Mesenchymal stem cell (in vitro differentiated cells and primary cell): ENCODE measurements around the gene HSPB7.
A peak's percentile ranks its signal among the peaks of the same experiment; 100 is the strongest.
"Not testable (repeated sequence)": the region's sequence is repeated elsewhere in the genome, so short reads cannot be mapped to it uniquely, and the experiment has no call there.

ENCODE experiments used
- DNase-seq: peaks from one replicate; pipeline ENCODE4 v3.0.0-alpha.2; 2013
- H2AFZ ChIP-seq: one replicate; pipeline ENCODE4 v1.6.1; 2013; ENCODE audit warnings: low read depth, mild to moderate bottlenecking, control low read depth, inconsistent platforms, low read length, moderate library complexity
- H2AK5ac ChIP-seq: 2 replicates; pipeline ENCODE4 v1.6.1; 2013; ENCODE audit warnings: low read length, moderate library complexity, mild to moderate bottlenecking, inconsistent platforms; ENCODE audit not compliant: severe bottlenecking
- H2BK120ac ChIP-seq: one replicate; pipeline ENCODE4 v1.6.1; 2013; ENCODE audit warnings: low read depth, mild to moderate bottlenecking, inconsistent platforms, low read length, moderate library complexity
- H2BK12ac ChIP-seq, 2 experiments: one replicate each; pipeline ENCODE4 v1.6.1; 2013; ENCODE audit warnings: inconsistent platforms in 2 of 2, low read length in 2 of 2, mild to moderate bottlenecking in 2 of 2, moderate library complexity in 2 of 2, control low read depth in 1 of 2
- H2BK15ac ChIP-seq: one replicate; pipeline ENCODE4 v1.6.1; 2013; ENCODE audit warnings: mild to moderate bottlenecking, low read depth, inconsistent platforms; ENCODE audit not compliant: poor library complexity, severe bottlenecking
- H2BK5ac ChIP-seq: 2 replicates; pipeline ENCODE4 v1.6.1; 2013; ENCODE audit warnings: low read depth, mild to moderate bottlenecking, low read length, control low read depth, inconsistent platforms; ENCODE audit not compliant: poor library complexity, severe bottlenecking
- H3K14ac ChIP-seq, 2 experiments: one replicate each; pipeline ENCODE4 v1.6.1; 2013; ENCODE audit warnings: inconsistent platforms in 2 of 2, low read length in 2 of 2, control low read depth in 1 of 2, mild to moderate bottlenecking in 1 of 2, moderate library complexity in 1 of 2
- H3K18ac ChIP-seq, 2 experiments: one replicate each; pipeline ENCODE4 v1.6.1; 2013; ENCODE audit warnings: inconsistent platforms in 2 of 2, low read length in 2 of 2, control low read depth in 1 of 2, low read depth in 1 of 2, mild to moderate bottlenecking in 1 of 2
- H3K23ac ChIP-seq, 2 experiments: one replicate each; pipeline ENCODE4 v1.6.1; 2013; ENCODE audit warnings: inconsistent platforms in 2 of 2, low read length in 2 of 2, mild to moderate bottlenecking in 2 of 2, moderate library complexity in 2 of 2, control low read depth in 1 of 2
- H3K27ac ChIP-seq: 2 replicates; pipeline ENCODE4 v1.5.1; 2013; ENCODE audit warnings: mild to moderate bottlenecking, moderate library complexity, low read length, control low read depth, inconsistent platforms; ENCODE audit not compliant: poor library complexity, severe bottlenecking
- H3K27me3 ChIP-seq, 2 experiments: 2 replicates each; pipeline versions ENCODE4 v1.6.1 to v1.7.0; 2013; ENCODE audit warnings: low read length in 2 of 2, mild to moderate bottlenecking in 2 of 2, moderate library complexity in 2 of 2, control low read depth in 1 of 2, inconsistent platforms in 1 of 2; ENCODE audit not compliant: control insufficient read depth in 1 of 2, insufficient read depth in 1 of 2
- H3K36me3 ChIP-seq, 2 experiments: 2 replicates each; pipeline versions ENCODE4 v1.6.1 to v1.7.0; 2013; ENCODE audit warnings: low read length in 2 of 2, control low read depth in 1 of 2, inconsistent platforms in 1 of 2, low read depth in 1 of 2, mild to moderate bottlenecking in 1 of 2; ENCODE audit not compliant: insufficient read depth in 2 of 2, control insufficient read depth in 1 of 2
- H3K4ac ChIP-seq, 2 experiments: one replicate each; pipeline ENCODE4 v1.6.1; 2013; ENCODE audit warnings: inconsistent platforms in 2 of 2, low read length in 2 of 2, mild to moderate bottlenecking in 2 of 2, moderate library complexity in 2 of 2, control low read depth in 1 of 2, low read depth in 1 of 2
- H3K4me1 ChIP-seq: 2 replicates; pipeline ENCODE4 v1.6.1; 2013; ENCODE audit warnings: low read depth, low read length, control low read depth; ENCODE audit not compliant: control insufficient read depth, insufficient read depth
- H3K4me2 ChIP-seq: 2 replicates; pipeline ENCODE4 v1.6.1; 2013; ENCODE audit warnings: low read length, mild to moderate bottlenecking, inconsistent platforms; ENCODE audit not compliant: poor library complexity, severe bottlenecking
- H3K4me3 ChIP-seq, 2 experiments: 2 replicates each; pipeline versions ENCODE4 v1.5.1 to v1.7.0; 2013; ENCODE audit warnings: low read length in 2 of 2, mild to moderate bottlenecking in 2 of 2, control low read depth in 1 of 2, low read depth in 1 of 2; ENCODE audit not compliant: insufficient read depth in 1 of 2
- H3K79me1 ChIP-seq: replicated peaks from 2 replicates; pipeline ENCODE4 v1.6.1; 2013; ENCODE audit warnings: mild to moderate bottlenecking, control low read depth, low read length, inconsistent platforms; ENCODE audit not compliant: poor library complexity, severe bottlenecking
- H3K9ac ChIP-seq: 2 replicates; pipeline ENCODE4 v1.7.0; 2013; ENCODE audit warnings: mild to moderate bottlenecking, low read length, moderate library complexity
- H3K9me3 ChIP-seq: 2 replicates; pipeline ENCODE4 v1.7.0; 2013; ENCODE audit warnings: mild to moderate bottlenecking, low read length; ENCODE audit not compliant: control insufficient read depth
- H4K8ac ChIP-seq: one replicate; pipeline ENCODE4 v1.6.1; 2013; ENCODE audit warnings: inconsistent platforms, mild to moderate bottlenecking, low read length, moderate library complexity
- H4K91ac ChIP-seq: one replicate; pipeline ENCODE4 v1.6.1; 2013; ENCODE audit warnings: mild to moderate bottlenecking, low read length, inconsistent platforms
- WGBS: methylation state at CpG from one replicate; pipeline ENCODE4 v1.1.7; 2013; ENCODE audit warnings: mixed read lengths; 5-methylcytosine and 5-hydroxymethylcytosine counted together

HSPB7 gene

DNA sequence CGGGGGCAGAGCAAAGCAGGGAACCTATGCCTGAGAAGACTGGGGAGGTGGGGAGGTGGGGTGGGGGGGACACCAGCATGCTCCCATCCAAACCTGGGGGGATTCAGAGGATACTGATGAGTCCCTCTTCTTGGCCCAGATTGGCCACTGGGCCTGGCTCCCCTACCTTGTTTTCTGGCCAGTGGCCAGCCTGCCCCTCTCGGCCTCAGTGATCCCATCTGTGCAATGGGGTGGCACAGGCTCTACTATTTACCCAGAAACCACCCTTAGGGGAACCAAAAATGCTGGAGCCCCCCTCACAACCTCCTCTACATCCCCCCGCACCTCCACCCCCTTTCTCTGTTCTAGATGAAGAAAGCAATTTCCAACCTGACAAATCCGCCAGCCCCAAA lies 38.7 kb upstream of the HSPB7 start:
- not testable (repeated sequence) for H3K4me2 ChIP-seq, H3K9me3 ChIP-seq, H3K18ac ChIP-seq, H3K27ac ChIP-seq, H3K9ac ChIP-seq, H4K8ac ChIP-seq, H3K4ac ChIP-seq, H3K23ac ChIP-seq, H2BK15ac ChIP-seq, H2BK12ac ChIP-seq, H3K4me1 ChIP-seq, H4K91ac ChIP-seq, DNase-seq, H2BK120ac ChIP-seq, H3K79me1 ChIP-seq, H3K4me3 ChIP-seq, H2AK5ac ChIP-seq, H3K36me3 ChIP-seq, H2BK5ac ChIP-seq, H3K14ac ChIP-seq, H2AFZ ChIP-seq
- peaks cover 3 to 22% of the 10 kb centered on the region in 2 experiments for H3K27me3 ChIP-seq
- 85% methylated on average over 3 of the region's 4 CpGs for WGBS

DNA sequence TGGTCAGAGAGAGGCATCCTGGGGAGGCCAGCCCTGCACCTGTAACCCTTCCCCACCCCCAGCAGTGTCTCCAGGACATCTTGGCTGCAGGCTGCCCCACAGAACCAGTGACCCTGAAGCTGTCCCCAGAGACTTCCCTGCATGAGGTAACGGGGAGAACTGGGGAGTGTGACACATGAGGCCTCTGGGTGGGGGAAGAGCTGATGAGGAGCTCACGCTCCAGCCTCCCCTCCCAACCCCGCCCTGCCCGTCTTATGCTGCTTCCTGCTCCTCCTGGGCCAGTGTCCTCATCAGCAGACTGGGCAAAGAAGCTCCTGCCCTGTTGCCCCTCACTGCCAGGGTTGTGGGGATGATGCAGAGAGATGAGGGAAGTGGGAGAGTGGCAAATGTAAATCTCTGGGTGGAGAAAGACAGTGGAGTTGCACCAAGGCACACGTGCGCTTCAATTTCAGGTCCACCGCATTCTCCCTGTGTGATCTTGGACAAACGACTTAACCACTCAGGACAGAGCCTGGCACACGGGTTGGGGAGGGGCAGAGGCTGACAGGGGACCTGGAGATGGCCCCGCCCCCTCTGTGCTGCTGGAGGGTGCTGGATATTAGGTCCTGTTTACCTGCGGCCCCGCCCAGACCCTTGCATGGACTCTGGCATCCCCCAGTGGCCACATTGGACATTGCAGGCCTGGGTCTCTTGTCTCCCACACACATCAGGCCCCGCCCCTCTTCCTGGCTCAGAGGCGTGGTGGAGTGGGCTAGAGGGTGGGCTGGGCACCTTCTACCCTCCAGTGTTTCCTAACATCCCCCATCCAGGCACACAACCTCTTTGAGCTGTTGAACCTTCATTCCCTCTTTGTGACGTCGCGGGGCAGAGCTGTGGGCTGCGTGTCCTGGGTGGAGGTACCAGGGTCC lies 38.0 kb upstream of the HSPB7 start:
- H2AK5ac ChIP-seq, result no peak overlapping the region
- peaks cover 3 to 20% of the 10 kb centered on the region in 2 experiments for H3K27me3 ChIP-seq
- no peak overlapping the region for H2BK15ac ChIP-seq
- no peak overlapping the region for H4K91ac ChIP-seq
- no peak overlapping the region for H3K9ac ChIP-seq
- peaks cover 2% of the 10 kb centered on the region for H3K4me1 ChIP-seq
- H2BK12ac ChIP-seq, result no peak overlapping the region
- H3K4ac ChIP-seq, result no peak overlapping the region
- H3K23ac ChIP-seq, result no peak overlapping the region
- DNase-seq, result peak; percentile 76
- no peak overlapping the region for H2BK5ac ChIP-seq
- no peak overlapping the region for H2AFZ ChIP-seq
- WGBS, result 28% methylated on average over 14 of the region's 18 CpGs
- H3K18ac ChIP-seq, result no peak overlapping the region
- no peak overlapping the region for H3K14ac ChIP-seq
- no peak overlapping the region for H3K27ac ChIP-seq
- no peaks in the 10 kb centered on the region for H3K79me1 ChIP-seq
- H3K9me3 ChIP-seq, result no peaks in the 10 kb centered on the region
- H2BK120ac ChIP-seq, result no peak overlapping the region
- H4K8ac ChIP-seq, result peak overlapping the region; percentile 36
- H3K4me3 ChIP-seq, result no peak overlapping the region
- H3K36me3 ChIP-seq, result no peaks in the 10 kb centered on the region
- no peak overlapping the region for H3K4me2 ChIP-seq

DNA sequence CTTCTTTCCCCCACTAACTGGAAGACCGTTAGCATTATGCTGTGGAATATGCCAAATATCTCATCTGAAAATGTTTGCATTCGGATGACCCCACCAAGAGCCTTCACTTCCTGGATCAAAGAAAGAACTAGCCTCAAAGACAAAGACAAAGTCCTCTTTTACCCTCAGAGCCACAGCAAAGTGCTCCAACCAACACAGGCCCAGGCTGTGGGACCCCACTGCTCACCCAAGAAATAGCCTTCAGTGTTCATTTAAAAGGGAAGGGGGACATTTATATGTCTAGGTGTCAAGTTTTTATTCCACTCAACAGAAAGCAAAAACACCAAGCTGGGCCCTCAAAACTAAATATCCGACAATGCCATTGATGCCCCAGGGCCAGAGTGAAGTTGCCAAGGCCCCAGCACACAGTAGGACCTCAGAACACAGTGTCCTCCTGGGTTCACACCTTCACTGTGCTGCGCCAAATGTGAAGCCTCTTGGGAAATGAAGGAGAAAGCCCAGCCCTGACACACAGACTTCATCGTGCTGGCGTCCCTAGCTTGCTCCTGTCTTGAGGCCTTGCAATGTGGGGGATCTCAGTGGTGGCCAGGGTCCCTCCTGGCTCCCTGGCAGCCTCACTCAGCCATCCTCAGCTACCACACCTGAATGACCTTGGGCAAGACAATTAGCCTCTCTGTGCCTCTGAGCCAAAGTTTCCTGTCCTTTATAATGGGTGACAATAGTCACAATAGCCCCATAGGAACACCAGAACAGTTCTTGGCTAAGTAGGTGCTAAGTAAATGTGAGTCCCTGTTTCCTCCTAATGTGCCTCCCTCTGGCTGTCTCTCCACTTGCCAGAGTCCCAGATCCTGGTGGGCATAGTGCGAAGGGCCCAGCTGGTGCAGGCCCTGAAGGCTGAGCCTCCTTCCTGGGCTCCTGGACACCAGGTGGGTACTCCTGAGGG lies 37.0 kb upstream of the HSPB7 start:
- DNase-seq, result no peak
- 82% methylated on average over 7 of the region's 7 CpGs for WGBS
- Histone ChIP-seq H4K8ac (no peak overlapping the region), H3K36me3 (no peaks in the 10 kb centered on the region), H3K4ac (no peak overlapping the region), H3K79me1 (no peaks in the 10 kb centered on the region), H3K14ac (no peak overlapping the region), H3K23ac (no peak overlapping the region), H3K4me3 (no peak overlapping the region), H3K27ac (no peak overlapping the region), H2AK5ac (no peak overlapping the region), H3K9me3 (no peaks in the 10 kb centered on the region), H4K91ac (no peak overlapping the region), H2BK5ac (no peak overlapping the region), H2BK12ac (no peak overlapping the region), H3K27me3 (peaks cover 3 to 16% of the 10 kb centered on the region in 2 experiments), H2BK15ac (no peak overlapping the region), H3K4me2 (no peak overlapping the region), H3K9ac (no peak overlapping the region), H2AFZ (no peak overlapping the region), H3K4me1 (peaks cover 5% of the 10 kb centered on the region), H3K18ac (no peak overlapping the region), H2BK120ac (no peak overlapping the region)
